Posterior vena cava (tissue), 2 donors: Measurements from ENCODE around the gene ITIH1. TPM values are rescaled to one million over a fixed set of nuclear protein-coding genes. Genes with fewer than 3 reads are reported as not detected.

ENCODE experiments used
- DNase-seq: peaks from one replicate; pipeline ENCODE4 v3.0.0-alpha.2; 2020; ENCODE audit warnings: low spot score
- intact Hi-C, 2 donors: fragments of 100-400 bp; cut with DNase I; formaldehyde crosslinking; loops; one replicate each; pipeline versions ENCODE4 v1.14.1 to v1.14.2; 2022 to 2023
- total RNA-seq, 2 donors: library from RNA; stranded (reverse); fragmentation: NEBNext Ultra II Directional; extraction: Animal tissue kit (Norgen Biotek cat#: 25700); gene quantifications; one replicate each; pipeline ENCODE4 v1.2.1, GENCODE V29; 2021
- donor health status: DM: yes; HTN: yes; CAD: no.
- donor health status: DM: yes; HTN: yes; CAD: no.

Gene ITIH1
- total RNA-seq, 2 donors from 2014 or later, result 1.3 to 2.6 TPM

DNA sequence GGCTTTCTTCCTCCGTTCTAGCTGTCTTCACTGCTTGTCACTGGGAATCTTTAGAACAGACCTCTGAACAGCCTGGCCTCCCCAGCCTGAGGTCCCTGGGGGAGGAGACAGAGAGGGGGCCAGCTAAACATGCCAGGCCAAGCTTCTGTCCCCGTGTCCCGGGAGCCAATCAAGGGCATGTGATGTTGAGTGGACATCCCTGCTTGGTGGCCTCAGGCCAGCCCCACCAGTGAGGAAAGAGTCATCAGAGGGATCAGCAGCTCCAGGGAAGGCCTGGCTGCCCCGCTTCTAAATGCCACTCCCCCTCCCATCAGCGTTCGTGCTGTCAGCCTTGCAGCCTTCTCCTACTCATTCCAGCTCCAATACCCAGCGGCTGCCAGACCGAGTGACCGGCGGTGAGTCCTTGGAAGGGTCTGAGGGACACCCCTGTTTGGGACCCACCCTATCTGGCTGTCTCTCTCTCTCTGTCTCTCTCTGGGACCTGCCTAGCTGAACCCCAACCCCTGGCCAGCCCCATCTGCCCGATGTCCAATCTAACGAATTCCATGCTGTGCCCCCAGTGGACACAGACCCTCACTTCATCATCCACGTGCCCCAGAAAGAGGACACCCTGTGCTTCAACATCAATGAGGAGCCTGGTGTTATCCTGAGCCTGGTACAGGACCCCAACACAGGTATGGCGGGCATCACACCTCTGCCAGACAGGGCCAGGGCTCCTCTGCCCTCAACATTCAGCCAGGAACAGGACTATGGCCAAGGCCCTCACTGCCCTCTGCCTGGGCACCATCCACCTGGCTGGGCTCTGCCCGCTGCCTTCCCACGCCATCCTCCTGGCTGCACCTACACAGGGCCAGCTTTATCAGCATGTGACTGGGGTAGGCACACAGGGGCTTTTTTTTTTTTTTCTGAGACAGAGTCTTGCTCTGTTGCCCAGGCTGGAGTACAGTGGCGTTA, 10.6 kb downstream of the ITIH1 start:
- peak; percentile 87 for DNase-seq
- intact Hi-C loops, result no loop called here

DNA sequence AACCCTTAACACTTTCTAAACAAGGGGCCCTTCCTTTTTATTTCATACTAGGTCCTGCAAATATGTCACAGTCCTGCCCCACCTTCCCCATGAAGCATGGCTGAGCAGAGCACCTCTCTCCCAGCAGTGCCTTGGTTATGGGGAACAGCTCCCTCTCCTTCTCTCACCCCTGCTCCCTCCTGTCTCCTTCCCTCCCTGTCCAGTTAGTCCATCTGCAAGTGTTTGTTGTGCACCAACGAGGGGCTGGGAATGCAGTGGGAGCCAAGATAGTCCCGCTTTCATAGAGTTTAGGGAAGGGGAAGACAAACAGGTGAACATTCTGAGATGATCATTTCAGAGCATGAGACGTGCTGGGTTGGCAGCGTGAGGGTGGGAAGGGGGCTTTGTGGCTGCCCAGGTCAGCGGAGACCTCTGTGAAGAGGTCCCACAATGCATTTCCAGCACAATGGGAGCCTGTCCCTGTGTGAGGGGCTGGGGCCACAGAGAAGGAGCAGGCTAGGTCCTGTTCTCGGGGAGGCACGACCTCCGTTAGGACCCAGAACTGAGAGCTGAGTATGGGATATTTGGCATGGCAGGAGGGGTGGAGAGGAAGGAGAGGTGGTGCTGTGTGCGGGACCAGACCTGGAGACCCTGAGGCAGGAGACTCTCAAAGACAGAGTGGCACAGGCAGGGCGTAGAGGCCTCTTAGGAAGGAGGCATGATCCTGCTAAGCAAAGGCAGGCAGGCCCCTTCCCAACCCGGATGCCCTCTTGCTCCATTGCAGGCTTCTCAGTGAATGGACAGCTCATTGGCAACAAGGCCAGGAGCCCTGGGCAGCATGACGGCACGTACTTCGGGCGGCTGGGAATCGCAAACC, 11.7 kb downstream of the ITIH1 start:
- DNase-seq, result peak; percentile 12
- intact Hi-C loops, result no loop called here

DNA sequence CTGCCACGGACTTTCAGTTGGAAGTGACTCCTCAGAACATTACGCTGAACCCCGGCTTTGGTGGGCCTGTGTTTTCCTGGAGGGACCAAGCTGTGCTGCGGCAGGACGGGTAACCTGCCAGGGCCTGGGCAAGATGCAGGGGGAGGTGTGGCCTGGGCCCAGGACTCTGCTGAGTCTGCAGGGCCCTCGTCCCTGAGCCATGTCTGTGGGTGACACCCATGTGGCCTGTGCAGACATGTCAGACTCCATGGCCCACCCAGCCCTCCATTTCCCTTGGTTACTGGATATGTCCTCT, 12.3 kb downstream of the ITIH1 start:
- intact Hi-C loops, result no loop called here
- DNase-seq, result peak; percentile 75

DNA sequence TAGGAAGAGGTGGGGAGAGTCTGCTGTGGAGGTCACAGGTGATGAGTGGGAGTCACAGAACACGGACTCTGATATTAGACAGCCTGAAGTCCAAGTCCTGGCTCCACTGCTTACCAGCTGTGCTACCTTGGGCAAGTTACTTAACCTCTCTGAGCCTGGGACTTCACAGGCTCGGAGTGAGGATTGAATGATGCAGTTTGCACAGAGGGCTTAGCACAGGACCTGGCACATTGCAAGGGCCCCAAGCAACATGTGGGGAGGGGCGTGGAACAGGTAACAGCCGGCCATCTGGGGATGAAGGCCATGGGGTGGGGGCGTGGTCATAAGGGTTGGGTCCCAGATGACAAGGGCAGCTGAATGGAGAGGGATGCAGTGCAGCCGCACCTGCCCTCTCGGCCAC, 12.9 kb downstream of the ITIH1 start:
- DNase-seq, result peak; percentile 43
- intact Hi-C loops, result no loop called here

DNA sequence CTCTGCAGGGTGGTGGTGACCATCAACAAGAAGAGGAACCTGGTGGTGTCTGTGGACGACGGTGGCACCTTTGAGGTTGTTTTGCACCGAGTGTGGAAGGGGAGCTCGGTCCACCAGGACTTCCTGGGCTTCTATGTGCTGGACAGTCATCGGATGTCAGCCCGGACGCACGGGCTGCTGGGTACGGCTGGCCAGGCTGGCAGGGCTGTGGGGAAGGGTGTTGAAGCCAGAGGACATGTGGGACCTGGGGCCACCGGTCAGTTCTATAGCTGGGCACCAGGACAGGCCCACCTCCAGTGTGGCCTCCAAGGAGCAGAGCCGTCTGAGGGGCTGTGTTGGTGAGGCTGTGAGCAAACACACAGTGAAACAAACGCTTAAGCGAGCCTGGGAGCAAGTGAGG, 13.3 kb downstream of the ITIH1 start:
- DNase-seq, result no peak
- intact Hi-C loops, result no loop called here

DNA sequence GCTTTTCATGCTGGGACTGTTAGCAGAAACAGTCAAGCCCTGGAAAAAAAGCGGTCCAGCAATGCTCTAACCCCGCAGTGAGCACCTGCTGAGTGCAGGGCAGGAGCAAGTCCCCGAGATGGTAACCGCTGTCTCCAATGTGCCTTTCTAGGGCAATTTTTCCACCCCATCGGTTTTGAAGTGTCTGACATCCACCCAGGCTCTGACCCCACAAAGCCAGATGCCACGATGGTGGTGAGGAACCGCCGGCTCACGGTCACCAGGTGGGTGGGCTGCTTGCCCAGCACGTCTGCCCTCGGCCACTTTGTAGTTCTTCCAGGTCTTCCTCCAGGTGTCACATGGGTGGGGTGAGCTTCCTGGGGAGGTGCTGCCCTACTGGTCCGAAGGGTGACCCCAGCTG, 14.0 kb downstream of the ITIH1 start:
- intact Hi-C loops, result no loop called here
- no peak for DNase-seq

DNA sequence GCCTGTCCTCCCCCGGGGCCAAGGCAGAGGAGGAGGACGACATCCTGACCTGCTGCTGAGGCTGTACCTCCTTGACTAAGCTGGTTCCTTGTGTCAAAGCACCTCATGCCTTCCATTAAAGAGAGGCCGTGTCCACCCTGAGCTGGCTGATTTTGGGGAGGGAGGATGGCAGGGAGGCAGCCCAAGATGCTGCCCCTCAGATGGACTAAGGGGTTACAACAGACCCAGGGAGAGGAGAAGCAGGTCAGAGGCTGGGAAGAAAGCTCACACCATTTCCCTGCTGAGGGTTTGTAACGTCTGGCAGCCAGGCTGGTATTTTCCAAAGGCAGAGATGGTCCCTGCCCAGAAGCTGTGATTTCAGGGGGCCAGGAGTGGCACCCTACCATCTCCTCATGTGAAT, 14.5 kb downstream of the ITIH1 start:
- intact Hi-C loops, result no loop called here
- no peak for DNase-seq

DNA sequence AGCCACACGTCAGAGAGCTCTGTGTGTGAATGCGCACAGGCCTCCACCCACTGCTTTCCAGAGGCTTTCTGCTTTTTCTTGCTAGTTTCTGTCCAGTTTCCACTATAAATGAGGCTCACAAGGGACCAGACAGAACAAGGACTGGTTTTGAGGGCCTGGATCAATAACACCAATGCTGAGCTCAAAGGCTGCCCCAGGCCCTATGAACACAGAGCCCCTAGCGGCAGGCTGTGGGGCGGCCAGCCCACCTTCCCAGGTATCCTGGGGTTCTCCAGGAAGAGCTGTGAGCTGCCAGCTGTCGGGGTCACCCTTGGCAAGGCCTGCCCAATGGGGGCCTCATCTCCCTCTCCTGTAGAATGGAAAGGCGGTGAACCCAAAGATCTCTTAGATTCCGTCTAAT, 15.0 kb downstream of the ITIH1 start:
- DNase-seq, result no peak
- intact Hi-C loops, result no loop called here

DNA sequence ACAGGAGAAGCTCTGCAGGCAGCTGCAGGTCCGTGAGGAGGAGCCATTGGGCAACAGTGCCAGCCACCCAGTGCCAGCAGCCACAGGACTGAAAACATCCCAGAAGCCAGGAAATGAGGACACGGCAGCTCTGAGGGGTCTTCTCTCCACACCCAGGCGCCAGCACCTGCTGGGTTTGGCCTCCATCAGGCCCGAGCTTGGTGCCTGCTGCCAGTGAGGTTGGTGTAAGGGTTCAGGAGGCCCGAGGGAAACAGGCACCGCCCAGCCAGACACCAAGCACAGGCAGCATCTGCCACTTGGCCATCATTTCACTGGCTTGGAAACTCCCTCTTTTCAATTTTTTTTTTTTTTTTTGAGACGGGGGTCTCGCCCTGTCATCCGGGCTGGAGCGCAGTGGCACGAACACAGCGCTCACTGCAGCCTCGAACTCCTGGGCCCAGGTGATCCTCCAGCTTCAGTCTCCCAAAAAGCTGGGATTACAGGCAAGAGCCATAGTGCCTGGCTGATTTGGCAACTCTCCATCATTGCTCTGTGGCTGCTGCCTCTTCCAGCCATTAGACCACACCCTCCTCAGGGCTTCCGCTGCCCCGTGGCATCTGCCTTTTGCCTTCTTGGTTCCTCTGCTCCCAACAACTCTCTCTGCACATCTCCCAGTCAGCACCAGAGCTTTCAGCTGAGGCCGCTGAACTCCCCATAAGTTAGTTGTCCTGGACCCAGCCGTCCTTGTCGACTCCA, 15.7 kb downstream of the ITIH1 start:
- intact Hi-C loops, result no loop called here
- DNase-seq, result no peak

DNA sequence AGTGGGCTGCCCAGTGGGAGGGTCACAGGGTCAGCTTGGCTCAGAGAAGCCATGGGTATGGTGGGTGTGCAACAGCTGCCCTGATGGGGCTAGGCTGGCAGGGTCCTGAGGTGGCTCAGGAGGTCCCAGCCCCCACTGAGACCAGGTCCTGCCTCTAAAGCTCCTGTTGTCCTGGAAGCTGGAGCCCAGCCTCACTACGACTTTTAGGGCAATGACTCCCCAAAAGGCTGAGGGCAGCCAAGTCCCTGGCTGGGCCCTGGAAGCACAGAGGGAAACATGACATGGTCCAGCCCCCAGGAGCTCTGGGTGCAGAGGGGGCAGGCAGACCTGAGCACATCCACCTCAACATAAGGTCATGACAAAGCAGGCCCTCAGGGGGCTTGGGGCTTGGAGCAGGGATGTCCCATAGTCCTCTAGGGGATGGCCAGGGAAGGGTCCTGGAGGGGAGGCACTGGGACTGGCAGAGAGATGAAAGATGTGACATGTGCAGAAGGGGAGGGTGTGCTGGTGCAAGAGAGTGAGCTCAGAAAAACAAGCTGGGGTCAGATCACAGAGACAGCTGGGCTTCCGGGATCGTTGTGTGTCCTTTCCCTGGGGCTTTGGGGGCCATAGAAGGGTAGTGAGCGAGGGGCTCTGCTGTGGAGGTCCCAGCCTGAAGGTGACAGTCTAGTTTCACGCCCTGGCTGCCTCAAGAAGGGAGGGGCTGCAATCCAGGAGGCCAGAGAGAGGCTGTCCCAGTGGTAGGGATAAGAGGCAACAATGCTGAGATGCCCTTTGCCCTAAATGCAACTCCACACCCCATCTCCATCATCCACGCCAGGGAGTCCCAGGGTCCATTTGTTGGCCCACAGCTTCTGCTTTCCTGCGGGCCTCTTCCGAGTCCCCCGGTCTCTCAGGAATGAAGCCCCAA, 16.6 kb downstream of the ITIH1 start:
- DNase-seq, result no peak
- intact Hi-C loops, result no loop called here

DNA sequence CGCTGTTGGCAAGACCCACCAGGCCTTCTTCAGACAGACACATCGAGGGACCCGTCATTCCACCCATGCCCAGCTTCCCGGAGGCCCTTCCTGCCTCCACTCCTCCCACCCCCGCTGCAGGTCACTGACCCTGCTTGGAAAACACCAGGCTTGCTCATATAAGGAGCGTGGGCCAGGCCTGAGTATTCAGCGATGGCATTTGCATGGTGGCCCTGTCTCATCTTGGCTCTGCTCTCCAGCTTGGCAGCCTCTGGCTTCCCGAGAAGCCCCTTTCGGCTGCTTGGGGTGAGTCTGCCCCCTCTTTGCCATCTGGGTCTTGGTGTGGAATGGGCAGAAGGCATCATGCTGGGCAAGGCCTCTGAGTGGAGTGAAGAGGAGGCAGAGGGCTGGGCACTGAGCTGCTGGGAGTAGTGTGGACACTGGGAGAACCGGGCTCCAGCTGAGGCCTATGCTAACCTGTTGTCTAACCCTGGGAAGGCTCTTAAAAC, 17.3 kb downstream of the ITIH1 start, which contains the start of gene ITIH3:
Gene ITIH3, plus strand, starts transcription at position 185 of the 488 bp plus-strand sequence. Its CDS starts 8 bp downstream, at position 193.
- DNase-seq, result no peak
- intact Hi-C loops, result no loop called here

DNA sequence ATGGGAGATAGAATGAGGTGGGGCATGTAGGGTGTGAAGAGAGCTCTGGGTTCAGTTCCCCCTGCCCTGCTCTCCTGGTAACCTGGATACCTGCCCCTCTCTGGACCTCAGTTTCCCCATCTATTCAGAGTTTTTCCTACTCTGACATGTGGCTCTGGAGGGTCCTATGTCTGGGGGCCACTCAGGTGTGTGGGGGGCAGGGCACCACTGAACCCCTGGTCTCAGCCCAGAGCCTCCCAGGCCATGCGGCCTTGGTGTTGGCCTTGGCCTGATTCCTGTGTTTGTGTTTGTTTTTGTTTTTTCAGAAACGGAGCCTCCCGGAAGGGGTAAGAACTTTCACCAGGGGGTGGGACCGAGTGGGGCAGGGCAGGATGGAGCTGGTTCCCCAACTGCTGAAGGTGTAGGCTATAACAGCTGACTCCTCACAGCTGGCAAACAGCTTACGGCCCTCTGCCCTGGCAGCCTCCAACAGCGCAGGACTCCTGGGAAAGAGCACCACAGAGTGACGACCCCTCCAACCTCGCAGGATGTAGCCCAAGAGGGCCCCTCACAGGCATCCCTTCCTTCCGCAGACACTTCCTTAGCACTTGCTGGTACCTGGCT, 18.0 kb downstream of the ITIH1 start:
- DNase-seq, result no peak

DNA sequence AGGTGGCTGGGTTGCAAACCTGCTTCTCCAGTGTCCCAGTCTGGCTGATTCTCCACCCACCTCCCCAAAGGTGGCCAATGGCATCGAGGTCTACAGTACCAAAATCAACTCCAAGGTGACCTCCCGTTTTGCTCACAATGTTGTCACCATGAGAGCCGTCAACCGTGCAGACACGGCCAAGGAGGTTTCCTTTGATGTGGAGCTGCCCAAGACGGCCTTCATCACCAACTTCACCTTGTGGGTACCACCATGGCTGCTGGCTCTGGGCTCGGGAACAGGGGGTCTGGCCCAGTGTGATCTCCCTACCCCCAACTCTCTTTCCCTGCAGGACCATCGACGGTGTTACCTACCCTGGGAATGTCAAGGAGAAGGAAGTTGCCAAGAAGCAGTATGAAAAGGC, 19.0 kb downstream of the ITIH1 start:
- intact Hi-C loops, result no loop called here

More for the DNA sequence above, 18.0 kb downstream of the ITIH1 start:
- intact Hi-C loops, result no loop called here

DNA sequence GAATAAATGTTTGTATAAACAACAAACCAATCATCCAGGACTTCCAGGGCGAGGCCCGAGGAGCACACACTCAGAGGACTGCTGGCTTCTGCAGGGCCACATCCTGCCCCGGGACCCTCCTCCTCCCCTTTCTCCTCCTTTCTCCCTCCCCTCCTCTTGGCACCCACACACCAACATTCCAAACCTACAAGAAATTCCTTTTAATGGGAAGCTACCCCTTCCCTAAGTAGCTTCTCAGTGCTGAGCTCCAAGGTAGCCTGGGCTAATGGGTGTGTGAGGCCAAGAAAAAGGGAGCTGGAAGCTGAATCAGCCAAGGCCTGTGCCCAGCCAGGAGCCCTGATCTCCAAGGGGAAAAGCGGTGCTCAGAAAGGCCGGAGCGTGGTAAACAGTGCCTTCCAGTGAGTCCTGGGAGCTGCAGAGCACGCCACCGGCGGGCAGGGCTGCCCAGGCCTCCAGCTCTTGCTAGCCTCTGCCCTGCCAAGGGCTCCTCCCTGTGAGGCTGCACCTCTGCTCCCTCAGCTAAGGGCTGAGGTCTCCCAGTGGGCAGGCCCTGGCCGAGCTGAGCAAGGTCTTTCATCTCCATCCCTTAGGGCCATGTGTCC, 21.1 kb downstream of the ITIH1 start:
- DNase-seq, result no peak
- intact Hi-C loops, result no loop called here

More for the DNA sequence above, 19.0 kb downstream of the ITIH1 start:
- DNase-seq, result no peak

DNA sequence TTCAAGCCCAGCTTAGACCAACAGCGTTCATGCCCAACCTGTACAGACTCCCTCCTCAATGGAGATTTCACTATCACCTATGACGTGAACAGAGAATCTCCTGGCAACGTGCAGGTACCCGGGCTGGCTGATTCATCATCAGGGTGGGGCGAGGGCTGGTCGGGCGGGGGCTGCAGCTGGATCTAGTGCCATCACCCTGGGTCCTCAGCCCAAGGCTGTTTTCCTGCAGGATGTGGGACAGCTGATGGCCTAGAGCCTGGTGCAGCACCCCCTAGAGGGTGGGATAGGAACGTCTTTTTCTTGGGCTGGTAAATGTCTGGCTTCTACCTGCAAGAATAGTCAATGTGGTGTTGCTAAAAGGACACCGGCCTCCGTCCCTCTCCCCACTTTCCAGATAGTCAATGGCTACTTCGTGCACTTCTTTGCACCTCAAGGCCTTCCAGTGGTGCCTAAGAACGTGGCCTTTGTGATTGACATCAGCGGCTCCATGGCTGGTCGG, 21.6 kb downstream of the ITIH1 start:
- intact Hi-C loops, result no loop called here
- no peak for DNase-seq

DNA sequence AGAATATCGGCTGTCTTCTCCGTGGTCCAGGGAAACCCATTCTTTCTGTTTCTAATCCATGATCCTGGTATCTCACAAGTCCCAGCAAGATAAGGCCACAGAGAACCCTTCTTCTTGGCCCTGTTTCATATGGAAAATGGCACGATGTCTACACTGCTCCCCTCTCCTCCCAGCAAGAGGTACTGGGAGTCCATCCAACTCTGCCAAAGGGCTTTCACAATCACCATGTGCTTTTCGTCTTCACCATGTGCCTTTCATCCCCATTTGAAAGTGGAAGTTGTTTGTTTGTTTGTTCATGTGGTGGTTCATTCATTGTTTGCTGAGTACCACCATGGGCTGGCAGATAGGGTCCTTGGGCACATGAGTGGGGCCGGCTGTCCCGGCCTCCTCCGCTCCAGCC, 22.7 kb downstream of the ITIH1 start:
- intact Hi-C loops, result no loop called here
- no peak for DNase-seq

DNA sequence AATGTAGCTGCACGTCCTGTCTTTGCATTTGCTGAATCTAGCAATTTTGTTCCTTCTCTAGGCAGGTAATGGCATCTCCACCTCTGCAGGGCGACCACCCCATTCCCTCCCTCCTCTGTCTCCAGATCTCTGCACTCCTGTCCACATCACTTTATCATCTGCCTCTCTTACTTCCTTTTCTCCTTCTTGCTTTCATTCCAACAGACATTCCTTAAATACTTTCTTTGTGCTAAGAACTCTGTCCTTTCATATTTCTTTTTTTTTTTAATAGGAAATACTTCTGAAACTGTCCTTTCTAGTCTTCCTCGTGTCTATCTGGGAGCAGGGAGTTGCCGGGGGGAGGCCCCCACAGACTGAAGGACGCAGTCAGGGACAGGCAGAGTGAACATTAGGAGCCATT, 24.4 kb downstream of the ITIH1 start:
- DNase-seq, result no peak
- intact Hi-C loops, result no loop called here
